Sigmoid colon (tissue), 4 donors: ENCODE measurements around the gene PRR14L.

Source experiments
- CTCF ChIP-seq, 4 experiments: fragments of 450-650 bp in 3 of 4; fragments of 200-600 bp in 1 of 4; IDR thresholded peaks; one replicate each; pipeline ENCODE4 v1.5.1; 2016 to 2019; ENCODE audit warnings: antibody characterized with exemption in 4 of 4, mild to moderate bottlenecking in 3 of 4, moderate library complexity in 2 of 4
- POLR2A ChIP-seq, 2 donors: fragments of 450-650 bp; IDR thresholded peaks; one replicate each; pipeline ENCODE4 v1.6.1; 2016; ENCODE audit warnings: antibody characterized with exemption in 2 of 2, mild to moderate bottlenecking in 2 of 2, moderate library complexity in 2 of 2
- POLR2AphosphoS5 ChIP-seq, 4 donors: sonication (generic); formaldehyde crosslinking; IDR thresholded peaks; one replicate each; pipeline ENCODE4 v1.6.1; 2017; ENCODE audit warnings: antibody characterized with exemption in 4 of 4

GRCh38 chr22:31737932-31738331 is 12.0 kb downstream of the PRR14L start:
- TF ChIP-seq CTCF (IDR thresholded peaks at IDR 0.05) (no peak), POLR2A (IDR thresholded peaks at IDR 0.05) (no peak), POLR2AphosphoS5 (IDR thresholded peaks at IDR 0.05) (no peak)
